H1 (cell line): ENCODE measurements around the gene SPAG17. TPM values are rescaled to one million over a fixed set of nuclear protein-coding genes. Genes with fewer than 3 reads are reported as not detected.

Experiments used
- BCL11A ChIP-seq, 2 experiments: IDR thresholded peaks; one replicate each; pipeline ENCODE4 v1.6.1; 2011; ENCODE audit warnings: low read depth in 2 of 2, low read length in 2 of 2, mild to moderate bottlenecking in 2 of 2
- JUN ChIP-seq: IDR thresholded peaks from 2 replicates; pipeline ENCODE4 v1.6.1; 2011; ENCODE audit warnings: low read depth, mild to moderate bottlenecking, improper control_type of control experiment, low read length
- SAP30 ChIP-seq: fragments of 300-600 bp; sonication (generic); IDR thresholded peaks from 2 replicates; pipeline ENCODE4 v1.7.1; 2012; ENCODE audit warnings: low read length, moderate library complexity, mild to moderate bottlenecking, inconsistent platforms; ENCODE audit not compliant: insufficient read depth, insufficient replicate concordance
- polyA plus RNA-seq, 7 experiments: library from polyadenylated mRNA; depleted of rRNA in 3 of 7; stranded (reverse) in 5 of 7; unstranded in 2 of 7; fragments of >200 nt in 5 of 7; fragments of 200-250 nt in 2 of 7; gene quantifications; 1 replicate in 5 of 7; 2 replicates in 1 of 7; 4 replicates in 1 of 7; pipeline versions ENCODE4 v1.2.1 to v1.2.3, GENCODE V29; 2011 to 2013; ENCODE audit warnings: missing spikeins in 2 of 7, mixed read lengths in 2 of 7
- total RNA-seq: library from RNA; stranded (reverse); fragmentation: NEBNext Ultra II Directional; extraction: Animal tissue kit (Norgen Biotek cat#: 25700); gene quantifications from 2 replicates; pipeline ENCODE4 v1.2.1, GENCODE V29; 2021
- TF ChIP-seq, protein P1 (sequence below): fragments of 300-600 bp; sonication (generic); IDR thresholded peaks from 2 replicates; pipeline ENCODE4 v1.7.1; 2012; ENCODE audit warnings: low read length, moderate library complexity, mild to moderate bottlenecking, inconsistent platforms; ENCODE audit not compliant: insufficient replicate concordance
- TF ChIP-seq, protein P2 (sequence below), 3 experiments: IDR thresholded peaks; 1 replicate in 2 of 3; 2 replicates in 1 of 3; pipeline versions ENCODE4 v1.5.1 to v1.6.1; 2011; ENCODE audit warnings: low read length in 3 of 3, mild to moderate bottlenecking in 3 of 3, inconsistent platforms in 2 of 3, low read depth in 1 of 3, moderate library complexity in 1 of 3; ENCODE audit not compliant: insufficient read depth in 1 of 3; ENCODE audit errors: control extremely low read depth in 1 of 3

SPAG17 gene
- total and polyA plus RNA-seq, 2 of the 8 experiments (the other 6 are each of a cell fraction or from before 2014, with no cell fraction given): 0.56 to 0.62 TPM

DNA sequence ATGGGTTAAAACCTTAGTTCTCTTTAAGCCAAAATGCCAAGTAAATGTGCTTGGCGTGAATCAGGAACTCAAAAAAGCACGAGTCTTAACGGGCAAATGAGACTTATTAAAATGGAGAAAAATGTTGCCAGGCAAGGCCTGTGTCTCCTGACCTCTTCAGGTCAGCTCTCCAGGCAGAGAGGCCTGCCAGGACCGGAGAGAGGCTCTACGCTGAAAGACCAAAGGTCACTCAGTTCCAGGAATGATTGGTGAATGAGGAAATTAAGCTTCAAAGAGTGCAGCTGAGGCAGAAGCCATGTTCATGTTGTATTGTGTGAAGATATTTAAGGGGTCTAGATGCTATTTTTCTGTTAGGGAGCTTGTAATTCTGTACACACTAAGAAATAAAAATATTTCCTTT lies 66.6 kb downstream of the SPAG17 start (continued):
- TF ChIP-seq, protein P1, sequence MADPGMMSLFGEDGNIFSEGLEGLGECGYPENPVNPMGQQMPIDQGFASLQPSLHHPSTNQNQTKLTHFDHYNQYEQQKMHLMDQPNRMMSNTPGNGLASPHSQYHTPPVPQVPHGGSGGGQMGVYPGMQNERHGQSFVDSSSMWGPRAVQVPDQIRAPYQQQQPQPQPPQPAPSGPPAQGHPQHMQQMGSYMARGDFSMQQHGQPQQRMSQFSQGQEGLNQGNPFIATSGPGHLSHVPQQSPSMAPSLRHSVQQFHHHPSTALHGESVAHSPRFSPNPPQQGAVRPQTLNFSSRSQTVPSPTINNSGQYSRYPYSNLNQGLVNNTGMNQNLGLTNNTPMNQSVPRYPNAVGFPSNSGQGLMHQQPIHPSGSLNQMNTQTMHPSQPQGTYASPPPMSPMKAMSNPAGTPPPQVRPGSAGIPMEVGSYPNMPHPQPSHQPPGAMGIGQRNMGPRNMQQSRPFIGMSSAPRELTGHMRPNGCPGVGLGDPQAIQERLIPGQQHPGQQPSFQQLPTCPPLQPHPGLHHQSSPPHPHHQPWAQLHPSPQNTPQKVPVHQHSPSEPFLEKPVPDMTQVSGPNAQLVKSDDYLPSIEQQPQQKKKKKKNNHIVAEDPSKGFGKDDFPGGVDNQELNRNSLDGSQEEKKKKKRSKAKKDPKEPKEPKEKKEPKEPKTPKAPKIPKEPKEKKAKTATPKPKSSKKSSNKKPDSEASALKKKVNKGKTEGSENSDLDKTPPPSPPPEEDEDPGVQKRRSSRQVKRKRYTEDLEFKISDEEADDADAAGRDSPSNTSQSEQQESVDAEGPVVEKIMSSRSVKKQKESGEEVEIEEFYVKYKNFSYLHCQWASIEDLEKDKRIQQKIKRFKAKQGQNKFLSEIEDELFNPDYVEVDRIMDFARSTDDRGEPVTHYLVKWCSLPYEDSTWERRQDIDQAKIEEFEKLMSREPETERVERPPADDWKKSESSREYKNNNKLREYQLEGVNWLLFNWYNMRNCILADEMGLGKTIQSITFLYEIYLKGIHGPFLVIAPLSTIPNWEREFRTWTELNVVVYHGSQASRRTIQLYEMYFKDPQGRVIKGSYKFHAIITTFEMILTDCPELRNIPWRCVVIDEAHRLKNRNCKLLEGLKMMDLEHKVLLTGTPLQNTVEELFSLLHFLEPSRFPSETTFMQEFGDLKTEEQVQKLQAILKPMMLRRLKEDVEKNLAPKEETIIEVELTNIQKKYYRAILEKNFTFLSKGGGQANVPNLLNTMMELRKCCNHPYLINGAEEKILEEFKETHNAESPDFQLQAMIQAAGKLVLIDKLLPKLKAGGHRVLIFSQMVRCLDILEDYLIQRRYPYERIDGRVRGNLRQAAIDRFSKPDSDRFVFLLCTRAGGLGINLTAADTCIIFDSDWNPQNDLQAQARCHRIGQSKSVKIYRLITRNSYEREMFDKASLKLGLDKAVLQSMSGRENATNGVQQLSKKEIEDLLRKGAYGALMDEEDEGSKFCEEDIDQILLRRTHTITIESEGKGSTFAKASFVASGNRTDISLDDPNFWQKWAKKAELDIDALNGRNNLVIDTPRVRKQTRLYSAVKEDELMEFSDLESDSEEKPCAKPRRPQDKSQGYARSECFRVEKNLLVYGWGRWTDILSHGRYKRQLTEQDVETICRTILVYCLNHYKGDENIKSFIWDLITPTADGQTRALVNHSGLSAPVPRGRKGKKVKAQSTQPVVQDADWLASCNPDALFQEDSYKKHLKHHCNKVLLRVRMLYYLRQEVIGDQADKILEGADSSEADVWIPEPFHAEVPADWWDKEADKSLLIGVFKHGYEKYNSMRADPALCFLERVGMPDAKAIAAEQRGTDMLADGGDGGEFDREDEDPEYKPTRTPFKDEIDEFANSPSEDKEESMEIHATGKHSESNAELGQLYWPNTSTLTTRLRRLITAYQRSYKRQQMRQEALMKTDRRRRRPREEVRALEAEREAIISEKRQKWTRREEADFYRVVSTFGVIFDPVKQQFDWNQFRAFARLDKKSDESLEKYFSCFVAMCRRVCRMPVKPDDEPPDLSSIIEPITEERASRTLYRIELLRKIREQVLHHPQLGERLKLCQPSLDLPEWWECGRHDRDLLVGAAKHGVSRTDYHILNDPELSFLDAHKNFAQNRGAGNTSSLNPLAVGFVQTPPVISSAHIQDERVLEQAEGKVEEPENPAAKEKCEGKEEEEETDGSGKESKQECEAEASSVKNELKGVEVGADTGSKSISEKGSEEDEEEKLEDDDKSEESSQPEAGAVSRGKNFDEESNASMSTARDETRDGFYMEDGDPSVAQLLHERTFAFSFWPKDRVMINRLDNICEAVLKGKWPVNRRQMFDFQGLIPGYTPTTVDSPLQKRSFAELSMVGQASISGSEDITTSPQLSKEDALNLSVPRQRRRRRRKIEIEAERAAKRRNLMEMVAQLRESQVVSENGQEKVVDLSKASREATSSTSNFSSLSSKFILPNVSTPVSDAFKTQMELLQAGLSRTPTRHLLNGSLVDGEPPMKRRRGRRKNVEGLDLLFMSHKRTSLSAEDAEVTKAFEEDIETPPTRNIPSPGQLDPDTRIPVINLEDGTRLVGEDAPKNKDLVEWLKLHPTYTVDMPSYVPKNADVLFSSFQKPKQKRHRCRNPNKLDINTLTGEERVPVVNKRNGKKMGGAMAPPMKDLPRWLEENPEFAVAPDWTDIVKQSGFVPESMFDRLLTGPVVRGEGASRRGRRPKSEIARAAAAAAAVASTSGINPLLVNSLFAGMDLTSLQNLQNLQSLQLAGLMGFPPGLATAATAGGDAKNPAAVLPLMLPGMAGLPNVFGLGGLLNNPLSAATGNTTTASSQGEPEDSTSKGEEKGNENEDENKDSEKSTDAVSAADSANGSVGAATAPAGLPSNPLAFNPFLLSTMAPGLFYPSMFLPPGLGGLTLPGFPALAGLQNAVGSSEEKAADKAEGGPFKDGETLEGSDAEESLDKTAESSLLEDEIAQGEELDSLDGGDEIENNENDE: no peak
- TF ChIP-seq SAP30 (no peak), BCL11A (IDR thresholded peaks at IDR 0.05; ENCODE audit: low read depth in 2 of 2, low read length in 2 of 2) (no peak), JUN (no peak)
- TF ChIP-seq, protein P2, sequence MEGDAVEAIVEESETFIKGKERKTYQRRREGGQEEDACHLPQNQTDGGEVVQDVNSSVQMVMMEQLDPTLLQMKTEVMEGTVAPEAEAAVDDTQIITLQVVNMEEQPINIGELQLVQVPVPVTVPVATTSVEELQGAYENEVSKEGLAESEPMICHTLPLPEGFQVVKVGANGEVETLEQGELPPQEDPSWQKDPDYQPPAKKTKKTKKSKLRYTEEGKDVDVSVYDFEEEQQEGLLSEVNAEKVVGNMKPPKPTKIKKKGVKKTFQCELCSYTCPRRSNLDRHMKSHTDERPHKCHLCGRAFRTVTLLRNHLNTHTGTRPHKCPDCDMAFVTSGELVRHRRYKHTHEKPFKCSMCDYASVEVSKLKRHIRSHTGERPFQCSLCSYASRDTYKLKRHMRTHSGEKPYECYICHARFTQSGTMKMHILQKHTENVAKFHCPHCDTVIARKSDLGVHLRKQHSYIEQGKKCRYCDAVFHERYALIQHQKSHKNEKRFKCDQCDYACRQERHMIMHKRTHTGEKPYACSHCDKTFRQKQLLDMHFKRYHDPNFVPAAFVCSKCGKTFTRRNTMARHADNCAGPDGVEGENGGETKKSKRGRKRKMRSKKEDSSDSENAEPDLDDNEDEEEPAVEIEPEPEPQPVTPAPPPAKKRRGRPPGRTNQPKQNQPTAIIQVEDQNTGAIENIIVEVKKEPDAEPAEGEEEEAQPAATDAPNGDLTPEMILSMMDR (IDR thresholded peaks at IDR 0.05; ENCODE audit: control extremely low read depth in 1 of 3, insufficient read depth in 1 of 3, low read depth in 1 of 3, low read length in 3 of 3): no peak
